ENCODE measurements around the gene NUMB. TPM values are rescaled to one million over a fixed set of nuclear protein-coding genes. Genes with fewer than 3 reads are reported as not detected.
A peak's percentile ranks its signal among the peaks of the same experiment; 100 is the strongest.

NUMB gene
- total RNA-seq, 1 donor from 2014 or later: 72.7 TPM

GRCh38 chr14:73280903-73281302 is 177.4 kb downstream of the NUMB start:
- Mint-ChIP-seq H3K27me3 (ENCODE audit: unreplicated experiment) (no peaks in the 10 kb centered on the region), H3K27ac (ENCODE audit: unreplicated experiment) (no peak overlapping the region), H3K36me3 (ENCODE audit: unreplicated experiment) (peaks cover 43% of the 10 kb centered on the region), H3K9me3 (ENCODE audit: unreplicated experiment) (no peaks in the 10 kb centered on the region), H3K4me1 (ENCODE audit: unreplicated experiment) (no peaks in the 10 kb centered on the region), H3K4me3 (ENCODE audit: unreplicated experiment) (no peak overlapping the region)
- DNase-seq (ENCODE audit: extremely low spot score, unreplicated experiment): no peak
- TF ChIP-seq CTCF (IDR thresholded peaks at IDR 0.05): peak; percentile 28

- Mint-ChIP-seq H3K27me3 (ENCODE audit: unreplicated experiment) (no peaks in the 10 kb centered on the region), H3K4me1 (ENCODE audit: unreplicated experiment) (no peaks in the 10 kb centered on the region), H3K36me3 (ENCODE audit: unreplicated experiment) (peaks cover 40% of the 10 kb centered on the region), H3K9me3 (ENCODE audit: unreplicated experiment) (no peaks in the 10 kb centered on the region), H3K4me3 (ENCODE audit: unreplicated experiment) (no peak overlapping the region), H3K27ac (ENCODE audit: unreplicated experiment) (no peak overlapping the region)
- DNase-seq (ENCODE audit: extremely low spot score, unreplicated experiment): no peak
- TF ChIP-seq CTCF (IDR thresholded peaks at IDR 0.05): no peak
These were observed 181.0 kb downstream of the NUMB start for GRCh38 chr14:73277376-73277775.

- Mint-ChIP-seq H3K27ac (ENCODE audit: unreplicated experiment) (no peak overlapping the region), H3K36me3 (ENCODE audit: unreplicated experiment) (peaks cover 39% of the 10 kb centered on the region), H3K9me3 (ENCODE audit: unreplicated experiment) (no peaks in the 10 kb centered on the region), H3K27me3 (ENCODE audit: unreplicated experiment) (no peaks in the 10 kb centered on the region), H3K4me1 (ENCODE audit: unreplicated experiment) (no peaks in the 10 kb centered on the region), H3K4me3 (ENCODE audit: unreplicated experiment) (no peak overlapping the region)
- DNase-seq (ENCODE audit: extremely low spot score, unreplicated experiment): no peak
- no peak for TF ChIP-seq CTCF (IDR thresholded peaks at IDR 0.05)
These were observed 181.5 kb downstream of the NUMB start for GRCh38 chr14:73276836-73277235.

- Mint-ChIP-seq H3K4me1 (ENCODE audit: unreplicated experiment) (peaks cover 8% of the 10 kb centered on the region), H3K36me3 (ENCODE audit: unreplicated experiment) (peaks cover 28% of the 10 kb centered on the region), H3K9me3 (ENCODE audit: unreplicated experiment) (no peaks in the 10 kb centered on the region), H3K27me3 (ENCODE audit: unreplicated experiment) (no peaks in the 10 kb centered on the region), H3K27ac (ENCODE audit: unreplicated experiment) (no peak overlapping the region), H3K4me3 (ENCODE audit: unreplicated experiment) (no peak overlapping the region)
- no peak for TF ChIP-seq CTCF (IDR thresholded peaks at IDR 0.05)
- DNase-seq (ENCODE audit: extremely low spot score, unreplicated experiment): no peak
These were observed 184.5 kb downstream of the NUMB start for GRCh38 chr14:73273799-73274198.

- H3K27ac Mint-ChIP-seq (ENCODE audit: unreplicated experiment): no peak overlapping the region
These were observed 186.0 kb downstream of the NUMB start for GRCh38 chr14:73272393-73272792.

More at GRCh38 chr14:73272393-73272792, 186.0 kb downstream of the NUMB start:
- DNase-seq (ENCODE audit: extremely low spot score, unreplicated experiment): no peak
- H3K9me3 Mint-ChIP-seq (ENCODE audit: unreplicated experiment): no peaks in the 10 kb centered on the region
- H3K27me3 Mint-ChIP-seq (ENCODE audit: unreplicated experiment): no peaks in the 10 kb centered on the region
- H3K4me1 Mint-ChIP-seq (ENCODE audit: unreplicated experiment): peaks cover 8% of the 10 kb centered on the region
- peaks cover 28% of the 10 kb centered on the region for H3K36me3 Mint-ChIP-seq (ENCODE audit: unreplicated experiment)
- TF ChIP-seq CTCF (IDR thresholded peaks at IDR 0.05): no peak
- H3K4me3 Mint-ChIP-seq (ENCODE audit: unreplicated experiment): no peak overlapping the region

Data from osteocyte (in vitro differentiated cells).